Activated CD4-positive, CD25-positive, alpha-beta regulatory T cell (primary cell): ENCODE measurements around the gene GID8.
"Not testable (repeated sequence)": the region's sequence is repeated elsewhere in the genome, so short reads cannot be mapped to it uniquely, and the experiment has no call there.

Source experiments
- DNase-seq, 4 experiments: peaks; one replicate each; lab custom pipeline; 2025; lab: John Stamatoyannopoulos, UW

Gene GID8

GRCh38 chr20:62922451-62922921, 15.5 kb upstream of the GID8 start:
- no peak for DNase-seq

- not testable (repeated sequence) for DNase-seq
These were observed 14.8 kb upstream of the GID8 start for GRCh38 chr20:62923059-62923668.

- no peak for DNase-seq
These were observed 14.1 kb upstream of the GID8 start for GRCh38 chr20:62923669-62924441.

- no peak for DNase-seq
These were observed 13.4 kb upstream of the GID8 start for GRCh38 chr20:62924442-62925075.

- no peak for DNase-seq
These were observed 12.9 kb upstream of the GID8 start for GRCh38 chr20:62925076-62925419.

GRCh38 chr20:62925420-62926228, 12.3 kb upstream of the GID8 start:
- DNase-seq = no peak

- peak; percentile 76 to 89 (median 81) for DNase-seq
These were observed 11.5 kb upstream of the GID8 start, which contains the start of gene DIDO1 for GRCh38 chr20:62926229-62927127. Gene DIDO1 (minus strand): TSS chr20:62926505.

- DNase-seq = no peak
These were observed 10.7 kb upstream of the GID8 start for GRCh38 chr20:62927128-62927705.

GRCh38 chr20:62928246-62928939, 9.6 kb upstream of the GID8 start:
- DNase-seq = no peak

GRCh38 chr20:62929051-62929538, 8.9 kb upstream of the GID8 start:
- peak in 2 of 4 experiments; percentile 29 to 37 for DNase-seq

GRCh38 chr20:62931464-62931863, 6.5 kb upstream of the GID8 start:
- no peak for DNase-seq

GRCh38 chr20:62933966-62934365, 4.0 kb upstream of the GID8 start:
- no peak for DNase-seq

GRCh38 chr20:62935204-62935967, 2.6 kb upstream of the GID8 start:
- no peak for DNase-seq

GRCh38 chr20:62935968-62936585, 1.9 kb upstream of the GID8 start:
- no peak for DNase-seq

- peak; percentile 93 to 97 (median 96) for DNase-seq
These were observed 461 bp upstream of the GID8 start for GRCh38 chr20:62937268-62938104.

GRCh38 chr20:62940875-62941274, 2.9 kb downstream of the GID8 start:
- DNase-seq = no peak

GRCh38 chr20:62941792-62942191, 3.8 kb downstream of the GID8 start:
- DNase-seq = no peak

GRCh38 chr20:62942456-62942855, 4.5 kb downstream of the GID8 start:
- no peak for DNase-seq
